Right atrium auricular region (tissue), 2 donors: ENCODE results near the gene ANKRD23. TPM values are rescaled to one million over a fixed set of nuclear protein-coding genes. Genes with fewer than 3 reads are reported as not detected.
A peak's percentile ranks its signal among the peaks of the same experiment; 100 is the strongest.

Experiments
- DNase-seq: peaks from one replicate; pipeline ENCODE4 v3.0.0-alpha.2; 2019; ENCODE audit warnings: low spot score
- H3K27ac ChIP-seq, 2 donors: fragments of 200-600 bp; sonication (generic); 1 replicate in 1 of 2; 2 replicates in 1 of 2; pipeline ENCODE4 v1.5.1; 2016 to 2019
- H3K27me3 ChIP-seq, 2 donors: fragments of 200-600 bp; sonication (generic); one replicate each; pipeline versions ENCODE4 v1.5.1 to v1.6.0; 2017 to 2019
- H3K36me3 ChIP-seq: fragments of 200-600 bp; sonication (generic); one replicate; pipeline ENCODE4 v1.5.1; 2016
- H3K4me1 ChIP-seq, 2 donors: fragments of 200-600 bp; sonication (generic); one replicate each; pipeline versions ENCODE4 v1.5.1 to v1.6.0; 2017 to 2019
- H3K4me3 ChIP-seq, 2 donors: fragments of 200-600 bp; sonication (generic); 1 replicate in 1 of 2; 2 replicates in 1 of 2; pipeline ENCODE4 v1.5.1; 2017 to 2019; ENCODE audit warnings: mild to moderate bottlenecking in 1 of 2, moderate library complexity in 1 of 2
- H3K9me3 ChIP-seq, 2 donors: fragments of 200-600 bp; sonication (generic); one replicate each; pipeline ENCODE4 v1.5.1; 2019
- total RNA-seq, 2 donors: library from RNA; depleted of rRNA; stranded (reverse); fragments of >200 nt; gene quantifications; one replicate each; pipeline ENCODE4 v1.1.0, GENCODE V29; 2016
- TF ChIP-seq, protein P1 (sequence below), 2 donors: fragments of 200-600 bp; sonication (generic); IDR thresholded peaks; one replicate each; pipeline ENCODE4 v1.5.1; 2019; ENCODE audit warnings: antibody characterized with exemption in 2 of 2

The ANKRD23 gene
- total RNA-seq, 2 donors from 2014 or later = 9.3 to 23.0 TPM

DNA sequence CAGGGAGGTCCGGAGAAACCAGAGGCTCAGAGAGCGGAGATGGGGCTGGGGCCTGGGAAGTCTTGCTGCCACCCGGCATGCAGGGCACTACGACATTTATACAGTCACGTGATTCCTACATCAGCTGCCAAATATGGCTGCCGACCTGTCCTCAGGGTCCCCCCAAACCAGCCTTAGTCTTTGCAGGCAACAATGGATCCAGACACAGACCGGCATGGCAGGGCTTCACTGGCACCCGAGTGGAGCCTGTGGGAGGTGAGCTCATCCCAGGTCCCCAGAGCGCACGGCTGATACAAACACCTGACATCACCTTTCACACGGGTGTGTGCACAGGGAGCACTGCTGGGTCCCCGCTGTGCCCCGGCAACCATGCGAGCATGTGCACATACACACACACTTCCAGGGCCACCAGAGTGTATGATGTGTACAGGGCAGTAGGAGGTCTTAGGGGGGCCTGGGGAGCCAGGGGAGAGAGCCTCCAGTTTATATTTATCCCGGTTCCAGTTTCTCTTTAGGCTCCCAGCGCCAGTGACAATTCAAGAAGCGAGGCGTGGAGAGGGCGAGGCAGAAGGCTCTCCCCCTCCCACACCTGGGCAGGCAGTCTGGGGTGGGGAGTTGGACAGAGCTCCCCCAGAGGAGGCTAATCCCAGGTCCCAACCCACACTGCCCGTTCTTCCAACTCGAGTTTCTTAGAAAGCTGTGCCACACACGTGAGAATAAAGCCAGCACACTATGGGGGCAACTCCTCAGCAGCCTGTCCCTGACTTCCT is 23.4 kb upstream of the ANKRD23 start:
- Histone ChIP-seq H3K27me3 (no peaks in the 10 kb centered on the region), H3K9me3 (no peaks in the 10 kb centered on the region), H3K27ac (peak overlapping the region; percentile 98), H3K4me3 (peak overlapping the region; percentile 91 to 98), H3K36me3 (peaks cover 45% of the 10 kb centered on the region), H3K4me1 (peaks cover 0 to 59% of the 10 kb centered on the region in 2 donors)
- no peak for DNase-seq
- TF ChIP-seq, protein P1, sequence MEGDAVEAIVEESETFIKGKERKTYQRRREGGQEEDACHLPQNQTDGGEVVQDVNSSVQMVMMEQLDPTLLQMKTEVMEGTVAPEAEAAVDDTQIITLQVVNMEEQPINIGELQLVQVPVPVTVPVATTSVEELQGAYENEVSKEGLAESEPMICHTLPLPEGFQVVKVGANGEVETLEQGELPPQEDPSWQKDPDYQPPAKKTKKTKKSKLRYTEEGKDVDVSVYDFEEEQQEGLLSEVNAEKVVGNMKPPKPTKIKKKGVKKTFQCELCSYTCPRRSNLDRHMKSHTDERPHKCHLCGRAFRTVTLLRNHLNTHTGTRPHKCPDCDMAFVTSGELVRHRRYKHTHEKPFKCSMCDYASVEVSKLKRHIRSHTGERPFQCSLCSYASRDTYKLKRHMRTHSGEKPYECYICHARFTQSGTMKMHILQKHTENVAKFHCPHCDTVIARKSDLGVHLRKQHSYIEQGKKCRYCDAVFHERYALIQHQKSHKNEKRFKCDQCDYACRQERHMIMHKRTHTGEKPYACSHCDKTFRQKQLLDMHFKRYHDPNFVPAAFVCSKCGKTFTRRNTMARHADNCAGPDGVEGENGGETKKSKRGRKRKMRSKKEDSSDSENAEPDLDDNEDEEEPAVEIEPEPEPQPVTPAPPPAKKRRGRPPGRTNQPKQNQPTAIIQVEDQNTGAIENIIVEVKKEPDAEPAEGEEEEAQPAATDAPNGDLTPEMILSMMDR (IDR thresholded peaks at IDR 0.05) = no peak

DNA sequence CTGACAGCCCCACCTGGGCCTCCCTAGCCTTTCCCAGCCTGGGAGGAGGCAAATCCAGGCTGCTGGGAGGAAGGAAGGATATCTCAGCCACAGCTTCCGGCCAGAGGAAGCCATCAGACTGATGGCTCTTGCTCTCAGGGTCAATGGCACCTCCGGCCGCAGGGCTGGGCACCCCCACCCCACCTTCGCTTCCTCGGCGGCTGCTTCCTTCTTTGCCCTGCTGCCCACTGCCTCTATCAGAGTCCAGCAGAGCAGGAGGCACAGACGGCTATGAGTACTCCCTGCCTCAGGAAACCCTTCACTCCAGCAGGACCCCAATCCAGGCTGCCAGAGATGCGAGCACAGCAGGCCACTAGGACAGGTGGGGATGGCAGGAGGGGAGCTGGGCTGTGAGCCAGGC is 22.8 kb upstream of the ANKRD23 start:
- peaks cover 0 to 58% of the 10 kb centered on the region in 2 donors for H3K4me1 ChIP-seq
- no peak for DNase-seq
- TF ChIP-seq, protein P1 (IDR thresholded peaks at IDR 0.05) = no peak
- peak overlapping the region in 1 of 2 donors; percentile 98 for H3K27ac ChIP-seq
- no peaks in the 10 kb centered on the region for H3K9me3 ChIP-seq
- H3K36me3 ChIP-seq = peaks cover 50% of the 10 kb centered on the region
- H3K27me3 ChIP-seq = no peaks in the 10 kb centered on the region
- no peak overlapping the region for H3K4me3 ChIP-seq

DNA sequence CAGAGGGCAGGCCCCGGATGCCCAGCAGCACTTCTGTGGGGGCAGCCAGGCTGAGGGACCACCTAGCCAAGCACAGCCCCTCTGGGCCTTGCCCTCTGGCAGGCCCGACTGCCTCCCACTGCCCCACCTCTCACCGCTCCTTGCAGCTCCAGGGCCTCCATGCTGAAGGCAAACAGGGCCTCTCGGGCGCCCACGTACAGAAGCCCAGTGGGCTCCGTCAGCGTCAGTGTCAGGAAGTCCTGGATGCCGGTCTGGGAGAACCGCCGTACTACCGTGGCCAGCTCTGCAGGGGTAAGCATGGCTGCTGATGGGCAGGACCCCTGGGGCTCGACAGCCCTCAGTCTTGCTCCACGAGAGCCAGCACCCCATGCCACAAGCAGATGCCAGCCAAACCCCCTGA is 22.3 kb upstream of the ANKRD23 start:
- TF ChIP-seq, protein P1 (IDR thresholded peaks at IDR 0.05) = no peak
- Histone ChIP-seq H3K4me3 (no peak overlapping the region), H3K27me3 (no peaks in the 10 kb centered on the region), H3K9me3 (no peaks in the 10 kb centered on the region), H3K27ac (peak overlapping the region in 1 of 2 donors; percentile 98), H3K36me3 (peaks cover 55% of the 10 kb centered on the region), H3K4me1 (peaks cover 0 to 55% of the 10 kb centered on the region in 2 donors)
- no peak for DNase-seq

DNA sequence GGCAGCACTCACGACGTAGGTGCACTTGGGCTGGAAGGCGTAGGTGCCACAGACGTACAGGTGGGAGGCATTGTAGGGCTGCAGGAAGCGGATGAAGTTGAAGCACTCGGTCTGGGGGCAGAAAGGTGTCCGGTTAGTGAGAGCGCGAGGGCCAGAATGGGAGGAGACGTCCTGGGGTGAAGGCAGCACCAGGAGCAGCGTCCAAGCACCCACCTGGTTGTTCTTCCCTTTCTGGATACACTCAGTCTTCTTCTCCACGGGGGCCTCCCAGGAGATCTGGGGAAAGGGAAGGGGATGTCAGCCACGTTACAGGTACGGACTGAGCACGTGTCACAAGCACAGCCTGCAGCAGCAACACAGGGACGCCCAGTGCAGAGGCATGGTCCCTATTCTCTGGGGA is 21.8 kb upstream of the ANKRD23 start:
- TF ChIP-seq, protein P1 (IDR thresholded peaks at IDR 0.05) = no peak
- H3K9me3 ChIP-seq = no peaks in the 10 kb centered on the region
- H3K27me3 ChIP-seq = no peaks in the 10 kb centered on the region
- H3K27ac ChIP-seq = no peak overlapping the region
- H3K4me3 ChIP-seq = no peak overlapping the region
- peaks cover 60% of the 10 kb centered on the region for H3K36me3 ChIP-seq
- DNase-seq = no peak
- peaks cover 0 to 55% of the 10 kb centered on the region in 2 donors for H3K4me1 ChIP-seq

DNA sequence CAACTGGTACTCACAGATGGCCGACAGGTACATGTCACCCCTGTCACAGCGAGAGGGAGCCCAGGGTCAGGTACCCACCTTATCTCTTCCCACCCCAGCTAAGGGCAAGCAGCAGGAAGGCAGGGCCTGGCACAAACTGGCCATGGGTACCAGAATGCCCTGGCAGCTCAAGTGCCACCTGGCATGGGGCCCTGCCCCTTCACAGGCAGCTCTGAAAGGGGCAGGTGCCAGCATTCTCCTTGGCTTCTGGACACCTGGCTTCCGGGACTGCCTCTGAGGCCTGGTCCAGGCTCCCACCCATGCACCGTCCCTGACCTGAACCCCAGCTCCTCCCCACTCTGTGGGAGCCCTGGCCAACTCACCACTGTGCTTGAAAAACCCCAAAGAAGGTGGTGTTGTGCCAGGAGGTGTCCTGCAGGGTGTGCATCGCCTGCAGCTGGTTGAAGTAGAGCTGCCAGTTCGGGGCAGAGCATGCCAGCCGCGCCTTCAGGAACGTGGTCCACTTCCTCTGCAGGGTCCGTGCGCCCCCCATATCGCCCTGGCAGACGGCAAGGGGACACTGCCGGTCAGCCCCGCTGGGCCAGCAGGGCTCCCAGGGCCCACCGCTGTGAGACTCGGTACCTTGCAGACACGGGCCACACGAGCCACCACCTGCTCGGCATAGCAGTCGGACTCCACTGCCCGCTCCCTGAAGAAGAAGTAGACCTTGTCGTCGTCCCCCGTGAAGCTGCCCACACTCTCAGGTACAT is 20.7 kb upstream of the ANKRD23 start:
- H3K27ac ChIP-seq = no peak overlapping the region

More for the DNA sequence above, 20.7 kb upstream of the ANKRD23 start:
- TF ChIP-seq, protein P1 (IDR thresholded peaks at IDR 0.05) = no peak
- Histone ChIP-seq H3K9me3 (no peaks in the 10 kb centered on the region), H3K4me1 (peaks cover 0 to 61% of the 10 kb centered on the region in 2 donors), H3K36me3 (peaks cover 66% of the 10 kb centered on the region), H3K4me3 (no peak overlapping the region), H3K27me3 (no peaks in the 10 kb centered on the region)
- no peak for DNase-seq
